HepG2 (cell line): ENCODE measurements around the gene PKLR. TPM values are rescaled to one million over a fixed set of nuclear protein-coding genes. Genes with fewer than 3 reads are reported as not detected.

ENCODE experiments used
- DR1 ChIP-seq: sonication (generic); formaldehyde crosslinking; IDR thresholded peaks from 2 replicates; pipeline ENCODE4 v1.8.0; 2021; ENCODE audit warnings: mild to moderate bottlenecking, missing genetic modification reagents, inconsistent platforms
- HES4 ChIP-seq: sonication (generic); formaldehyde crosslinking; IDR thresholded peaks from 2 replicates; pipeline ENCODE4 v1.9.0; 2021; ENCODE audit warnings: mild to moderate bottlenecking, missing genetic modification reagents, borderline replicate concordance
- HNF4G ChIP-seq, 2 experiments: sonication (generic) in 1 of 2; formaldehyde crosslinking in 1 of 2; IDR thresholded peaks; 2 replicates each; pipeline versions ENCODE4 v1.4.0 to v1.6.1; 2011 to 2020; ENCODE audit warnings: borderline replicate concordance in 2 of 2, low read depth in 2 of 2, mild to moderate bottlenecking in 2 of 2, low read length in 1 of 2, missing genetic modification reagents in 1 of 2, moderate library complexity in 1 of 2
- KMT2A ChIP-seq: sonication (generic); formaldehyde crosslinking; IDR thresholded peaks from 2 replicates; pipeline ENCODE4 v1.4.0; 2020; ENCODE audit warnings: missing genetic modification reagents
- MBNL3 ChIP-seq: fragments of 250-450 bp; sonication (Bioruptor Pico); conservative IDR thresholded peaks from 2 replicates; pipeline ENCODE4 v1.8.0; 2022; ENCODE audit warnings: mild to moderate bottlenecking, inconsistent platforms
- MIER3 ChIP-seq: IDR thresholded peaks from 2 replicates; pipeline ENCODE4 v1.6.1; 2016; ENCODE audit warnings: missing compliant biosample characterization, borderline replicate concordance
- NFIB ChIP-seq: sonication (generic); formaldehyde crosslinking; IDR thresholded peaks from 2 replicates; pipeline ENCODE4 v1.9.0; 2021; ENCODE audit warnings: missing genetic modification reagents, mild to moderate bottlenecking, borderline replicate concordance
- PTBP1 ChIP-seq: fragments of 200-400 bp; formaldehyde crosslinking; IDR thresholded peaks from 2 replicates; pipeline ENCODE4 v1.6.1; 2018; ENCODE audit warnings: low read length, low read depth; ENCODE audit not compliant: poor library complexity, severe bottlenecking
- RELA ChIP-seq: sonication (generic); formaldehyde crosslinking; IDR thresholded peaks from 2 replicates; pipeline ENCODE4 v1.4.0; 2020; ENCODE audit warnings: missing genetic modification reagents
- RFX3 ChIP-seq: IDR thresholded peaks from 2 replicates; pipeline ENCODE4 v1.6.1; 2016; ENCODE audit warnings: missing biosample characterization, missing genetic modification reagents
- RFX5 ChIP-seq: IDR thresholded peaks from 2 replicates; pipeline ENCODE4 v1.6.1; 2011; ENCODE audit warnings: low read depth, low read length, improper control_type of control experiment
- SCMH1 ChIP-seq: sonication (generic); formaldehyde crosslinking; IDR thresholded peaks from 2 replicates; pipeline ENCODE4 v1.9.0; 2021; ENCODE audit warnings: missing genetic modification reagents, mild to moderate bottlenecking, borderline replicate concordance
- SKI ChIP-seq: fragments of 450-650 bp; IDR thresholded peaks from one replicate; pipeline ENCODE4 v1.6.1; 2018; ENCODE audit warnings: mild to moderate bottlenecking; ENCODE audit not compliant: partially characterized antibody
- ZNF124 ChIP-seq: sonication (generic); formaldehyde crosslinking; IDR thresholded peaks from 2 replicates; pipeline ENCODE4 v1.4.0; 2020; ENCODE audit warnings: missing genetic modification reagents
- ZNF17 ChIP-seq: sonication (generic); formaldehyde crosslinking; IDR thresholded peaks from 2 replicates; pipeline ENCODE4 v1.5.0; 2020; ENCODE audit warnings: mild to moderate bottlenecking, missing genetic modification reagents
- ZNF20 ChIP-seq: sonication (generic); formaldehyde crosslinking; IDR thresholded peaks from 2 replicates; pipeline ENCODE4 v1.4.0; 2020; ENCODE audit warnings: mild to moderate bottlenecking, moderate library complexity, missing genetic modification reagents
- ZNF264 ChIP-seq: sonication (generic); formaldehyde crosslinking; IDR thresholded peaks from 2 replicates; pipeline ENCODE4 v1.4.0; 2020; ENCODE audit warnings: missing genetic modification reagents
- ZNF343 ChIP-seq: sonication (generic); formaldehyde crosslinking; IDR thresholded peaks from 2 replicates; pipeline ENCODE4 v1.4.0; 2020; ENCODE audit warnings: mild to moderate bottlenecking, missing genetic modification reagents
- ZNF468 ChIP-seq: sonication (generic); formaldehyde crosslinking; IDR thresholded peaks from 2 replicates; pipeline ENCODE4 v1.8.0; 2022; ENCODE audit warnings: mild to moderate bottlenecking, moderate library complexity, missing genetic modification reagents
- ZNF564 ChIP-seq: sonication (generic); formaldehyde crosslinking; IDR thresholded peaks from 2 replicates; pipeline ENCODE4 v1.8.1; 2023; ENCODE audit warnings: mild to moderate bottlenecking, missing genetic modification reagents
- ZNF713 ChIP-seq: sonication (generic); formaldehyde crosslinking; IDR thresholded peaks from 2 replicates; pipeline ENCODE4 v1.4.0; 2020; ENCODE audit warnings: mild to moderate bottlenecking, missing genetic modification reagents
- ZNF768 ChIP-seq: sonication (generic); formaldehyde crosslinking; IDR thresholded peaks from 2 replicates; pipeline ENCODE4 v1.4.0; 2020; ENCODE audit warnings: missing genetic modification reagents
- ZNF788 ChIP-seq: sonication (generic); formaldehyde crosslinking; IDR thresholded peaks from 2 replicates; pipeline ENCODE4 v1.5.0; 2020; ENCODE audit warnings: mild to moderate bottlenecking, missing genetic modification reagents, borderline replicate concordance
- ZNF790 ChIP-seq: sonication (generic); formaldehyde crosslinking; IDR thresholded peaks from 2 replicates; pipeline ENCODE4 v1.8.0; 2022; ENCODE audit warnings: missing genetic modification reagents, mild to moderate bottlenecking, borderline replicate concordance
- ZSCAN22 ChIP-seq: sonication (generic); formaldehyde crosslinking; IDR thresholded peaks from 2 replicates; pipeline ENCODE4 v1.4.0; 2020; ENCODE audit warnings: mild to moderate bottlenecking, missing genetic modification reagents
- polyA plus RNA-seq, 8 experiments: library from polyadenylated mRNA; depleted of rRNA in 3 of 8; stranded (reverse) in 7 of 8; unstranded in 1 of 8; fragments of >200 nt; fragmentation: Illumina TruSeq in 4 of 8; extraction: Trizol in 4 of 8; gene quantifications; 2 replicates each; pipeline versions ENCODE4 v1.2.1 to v1.2.3, GENCODE V29; 2011 to 2016; ENCODE audit warnings: low read depth in 4 of 8, missing spikeins in 1 of 8, mixed read lengths in 1 of 8; ENCODE audit not compliant: insufficient read depth in 1 of 8
- total RNA-seq, 5 experiments: library from RNA; depleted of rRNA; stranded (reverse); fragments of >200 nt; fragmentation: Illumina TruSeq; extraction: Trizol; gene quantifications; 2 replicates each; pipeline ENCODE4 v1.2.3, GENCODE V29; 2016; ENCODE audit warnings: low read depth in 1 of 5
- TF ChIP-seq, protein P1 (sequence below): sonication (generic); formaldehyde crosslinking; IDR thresholded peaks from 2 replicates; pipeline ENCODE4 v1.4.0; 2020; ENCODE audit warnings: mild to moderate bottlenecking, missing genetic modification reagents
- TF ChIP-seq, protein P2 (sequence below): sonication (generic); formaldehyde crosslinking; IDR thresholded peaks from 2 replicates; pipeline ENCODE4 v1.8.0; 2022; ENCODE audit warnings: mild to moderate bottlenecking, missing genetic modification reagents, borderline replicate concordance

Gene PKLR
- total and polyA plus RNA-seq, 2 of the 13 experiments (the other 11 are each of a cell fraction or from before 2014, with no cell fraction given): 10.3 to 29.3 TPM

- TF ChIP-seq ZNF264 (CRISPR knock-in tag) (no peak), ZSCAN22 (CRISPR knock-in tag) (no peak), ZNF564 (no peak; the same call in 1 of the 2 replicates), SCMH1 (CRISPR knock-in tag) (no peak), MBNL3 (CRISPR knock-in tag) (no peak), RFX3 (no peak), HES4 (no peak), ZNF468 (no peak; the same call in 1 of the 2 replicates), ZNF788 (0 out of 2 replicates have a peak, but pooled peaks have one; percentile 15), SKI (peak; percentile 76), RELA (CRISPR knock-in tag) (0 out of 2 replicates have a peak, but pooled peaks have one; percentile 61), ZNF713 (CRISPR knock-in tag) (no peak), MIER3 (CRISPR knock-in tag) (no peak; the same call in 1 of the 2 replicates), ZNF343 (CRISPR knock-in tag) (no peak), ZNF124 (no peak), ZNF17 (no peak), KMT2A (CRISPR knock-in tag) (0 out of 2 replicates have a peak, but pooled peaks have one; percentile 47), RFX5 (no peak), ZNF790 (peak; percentile 67; the same call in 1 of the 2 replicates), ZNF768 (CRISPR knock-in tag) (peak; percentile 26; the same call in 1 of the 2 replicates), ZNF20 (CRISPR knock-in tag) (no peak), NFIB (CRISPR knock-in tag) (no peak), PTBP1 (no peak), HNF4G (IDR thresholded peaks at IDR 0.05; ENCODE audit: borderline replicate concordance, low read depth, low read length) (no peak), HNF4G (CRISPR knock-in tag; IDR thresholded peaks at IDR 0.05; ENCODE audit: borderline replicate concordance, low read depth) (peak; percentile 48; the same call in 1 of the 2 replicates), DR1 (CRISPR knock-in tag) (no peak; the same call in 1 of the 2 replicates)
- TF ChIP-seq, protein P1, sequence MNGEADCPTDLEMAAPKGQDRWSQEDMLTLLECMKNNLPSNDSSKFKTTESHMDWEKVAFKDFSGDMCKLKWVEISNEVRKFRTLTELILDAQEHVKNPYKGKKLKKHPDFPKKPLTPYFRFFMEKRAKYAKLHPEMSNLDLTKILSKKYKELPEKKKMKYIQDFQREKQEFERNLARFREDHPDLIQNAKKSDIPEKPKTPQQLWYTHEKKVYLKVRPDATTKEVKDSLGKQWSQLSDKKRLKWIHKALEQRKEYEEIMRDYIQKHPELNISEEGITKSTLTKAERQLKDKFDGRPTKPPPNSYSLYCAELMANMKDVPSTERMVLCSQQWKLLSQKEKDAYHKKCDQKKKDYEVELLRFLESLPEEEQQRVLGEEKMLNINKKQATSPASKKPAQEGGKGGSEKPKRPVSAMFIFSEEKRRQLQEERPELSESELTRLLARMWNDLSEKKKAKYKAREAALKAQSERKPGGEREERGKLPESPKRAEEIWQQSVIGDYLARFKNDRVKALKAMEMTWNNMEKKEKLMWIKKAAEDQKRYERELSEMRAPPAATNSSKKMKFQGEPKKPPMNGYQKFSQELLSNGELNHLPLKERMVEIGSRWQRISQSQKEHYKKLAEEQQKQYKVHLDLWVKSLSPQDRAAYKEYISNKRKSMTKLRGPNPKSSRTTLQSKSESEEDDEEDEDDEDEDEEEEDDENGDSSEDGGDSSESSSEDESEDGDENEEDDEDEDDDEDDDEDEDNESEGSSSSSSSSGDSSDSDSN (CRISPR knock-in tag): peak; percentile 74; the same call in 1 of the 2 replicates
- TF ChIP-seq, protein P2, sequence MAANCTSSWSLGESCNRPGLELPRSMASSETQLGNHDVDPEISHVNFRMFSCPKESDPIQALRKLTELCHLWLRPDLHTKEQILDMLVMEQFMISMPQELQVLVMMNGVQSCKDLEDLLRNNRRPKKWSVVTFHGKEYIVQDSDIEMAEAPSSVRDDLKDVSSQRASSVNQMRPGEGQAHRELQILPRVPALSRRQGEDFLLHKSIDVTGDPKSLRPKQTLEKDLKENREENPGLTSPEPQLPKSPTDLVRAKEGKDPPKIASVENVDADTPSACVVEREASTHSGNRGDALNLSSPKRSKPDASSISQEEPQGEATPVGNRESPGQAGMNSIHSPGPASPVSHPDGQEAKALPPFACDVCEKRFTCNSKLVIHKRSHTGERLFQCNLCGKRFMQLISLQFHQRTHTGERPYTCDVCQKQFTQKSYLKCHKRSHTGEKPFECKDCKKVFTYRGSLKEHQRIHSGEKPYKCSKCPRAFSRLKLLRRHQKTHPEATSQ (CRISPR knock-in tag): no peak
Measured at GRCh38 chr1:155277070-155277901, 24.0 kb downstream of the PKLR start, which contains the start of gene HCN3 (continued).
